Nephron progenitor cell (in vitro differentiated cells): Measurements from ENCODE around the gene RUFY2.
A peak's percentile ranks its signal among the peaks of the same experiment; 100 is the strongest.
"Not testable (repeated sequence)": the region's sequence is repeated elsewhere in the genome, so short reads cannot be mapped to it uniquely, and the experiment has no call there.

Experiments
- DNase-seq: peaks from one replicate; pipeline ENCODE4 v3.0.0; 2021
- H3K27ac Mint-ChIP-seq: 2 replicates; pipeline ENCODE4 v1.8.0; 2021; ENCODE audit warnings: mild to moderate bottlenecking, moderate library complexity, mixed read lengths
- H3K27me3 Mint-ChIP-seq: 2 replicates; pipeline ENCODE4 v1.8.0; 2021; ENCODE audit warnings: mild to moderate bottlenecking, low read depth, mixed read lengths; ENCODE audit not compliant: poor library complexity
- H3K36me3 Mint-ChIP-seq: 2 replicates; pipeline ENCODE4 v1.8.0; 2021; ENCODE audit warnings: low read depth, mixed read lengths
- H3K4me1 Mint-ChIP-seq: 2 replicates; pipeline ENCODE4 v1.8.0; 2021; ENCODE audit warnings: mixed read lengths
- H3K4me3 Mint-ChIP-seq: 2 replicates; pipeline ENCODE4 v1.8.0; 2021; ENCODE audit warnings: mild to moderate bottlenecking, moderate library complexity, mixed read lengths
- H3K9me3 Mint-ChIP-seq: 2 replicates; pipeline ENCODE4 v1.8.0; 2021; ENCODE audit warnings: mild to moderate bottlenecking, moderate library complexity, mixed read lengths
- CTCF ChIP-seq: fragments of 200-600 bp; sonication (generic); IDR thresholded peaks from 2 replicates; pipeline ENCODE4 v1.5.0; 2021; ENCODE audit warnings: antibody characterized with exemption

Gene RUFY2

GRCh38 chr10:68327889-68328786 is 78.9 kb downstream of the RUFY2 start:
- DNase-seq, result no peak
- Mint-ChIP-seq H3K4me3 (peak overlapping the region; percentile 5), H3K4me1 (peaks cover 30% of the 10 kb centered on the region), H3K27ac (peak overlapping the region; percentile 8), H3K27me3 (peaks cover 11% of the 10 kb centered on the region), H3K9me3 (no peaks in the 10 kb centered on the region), H3K36me3 (no peaks in the 10 kb centered on the region)
- no peak for TF ChIP-seq CTCF

GRCh38 chr10:68324396-68324795 is 82.7 kb downstream of the RUFY2 start:
- not testable (repeated sequence) for H3K4me3 Mint-ChIP-seq, H3K9me3 Mint-ChIP-seq, DNase-seq, H3K36me3 Mint-ChIP-seq, H3K27ac Mint-ChIP-seq
- Mint-ChIP-seq H3K27me3 (peaks cover 11% of the 10 kb centered on the region), H3K4me1 (peaks cover 11% of the 10 kb centered on the region)

- H3K27ac Mint-ChIP-seq, result no peak overlapping the region
- H3K4me1 Mint-ChIP-seq, result no peaks in the 10 kb centered on the region
- H3K9me3 Mint-ChIP-seq, result peaks cover 24% of the 10 kb centered on the region
- H3K4me3 Mint-ChIP-seq, result no peak overlapping the region
- no peak for DNase-seq
- TF ChIP-seq CTCF, result no peak
- H3K27me3 Mint-ChIP-seq, result peaks cover 7% of the 10 kb centered on the region
- H3K36me3 Mint-ChIP-seq, result peaks cover 12% of the 10 kb centered on the region
Measured at GRCh38 chr10:68318331-68319059, 88.6 kb downstream of the RUFY2 start.

GRCh38 chr10:68315582-68315981 is 91.5 kb downstream of the RUFY2 start:
- no peak for DNase-seq
- Mint-ChIP-seq H3K27ac (no peak overlapping the region), H3K27me3 (peaks cover under 1% of the 10 kb centered on the region), H3K4me1 (no peaks in the 10 kb centered on the region), H3K9me3 (peaks cover 28% of the 10 kb centered on the region), H3K4me3 (no peak overlapping the region), H3K36me3 (peaks cover 12% of the 10 kb centered on the region)
- TF ChIP-seq CTCF, result no peak

GRCh38 chr10:68314930-68315329 is 92.1 kb downstream of the RUFY2 start:
- not testable (repeated sequence) for H3K4me1 Mint-ChIP-seq, DNase-seq, H3K27me3 Mint-ChIP-seq, H3K27ac Mint-ChIP-seq, H3K4me3 Mint-ChIP-seq
- peaks cover 12% of the 10 kb centered on the region for H3K36me3 Mint-ChIP-seq
- H3K9me3 Mint-ChIP-seq, result peaks cover 28% of the 10 kb centered on the region

GRCh38 chr10:68310531-68310930 is 96.5 kb downstream of the RUFY2 start:
- no peak for TF ChIP-seq CTCF
- H3K4me3 Mint-ChIP-seq, result no peak overlapping the region
- H3K4me1 Mint-ChIP-seq, result no peaks in the 10 kb centered on the region
- H3K27ac Mint-ChIP-seq, result no peak overlapping the region
- H3K9me3 Mint-ChIP-seq, result peaks cover 5% of the 10 kb centered on the region
- no peak for DNase-seq
- H3K36me3 Mint-ChIP-seq, result no peaks in the 10 kb centered on the region
- peaks cover 4% of the 10 kb centered on the region for H3K27me3 Mint-ChIP-seq
